SU-DHL-6 (cell line): ENCODE data around the gene ANK3.

Experiments
- CTCF ChIP-seq: fragments of 200-600 bp; sonication (generic); IDR thresholded peaks from one replicate; pipeline ENCODE4 v1.5.1; 2017; ENCODE audit warnings: antibody characterized with exemption, mild to moderate bottlenecking, low read length, moderate library complexity; ENCODE audit not compliant: insufficient read depth, poor library complexity, severe bottlenecking
- EZH2phosphoT487 ChIP-seq: fragments of 200-600 bp; sonication (generic), shearing (Covaris generic); conservative IDR thresholded peaks from 2 replicates; pipeline ENCODE4 v1.6.1; 2018; ENCODE audit warnings: mild to moderate bottlenecking, antibody characterized with exemption, low read length, moderate library complexity, mixed read lengths

- TF ChIP-seq CTCF (no peak), EZH2phosphoT487 (no peak)
Observed at GRCh38 chr10:60348982-60349381, 40.7 kb downstream of the ANK3 start.
